ENCODE measurements around the gene GCC2. TPM values are rescaled to one million over a fixed set of nuclear protein-coding genes. Genes with fewer than 3 reads are reported as not detected.
A peak's percentile ranks its signal among the peaks of the same experiment; 100 is the strongest.

GCC2 gene
- total and polyA plus RNA-seq, 2 experiments from 2014 or later = 43.4 to 172 TPM

GRCh38 chr2:108458082-108458481 is 9.1 kb downstream of the GCC2 start (continued):
- TF ChIP-seq ZNF462 (CRISPR knock-in tag; IDR thresholded peaks at IDR 0.05) (no peak), CREB1 (CRISPR knock-in tag; IDR thresholded peaks at IDR 0.05; ENCODE audit: low read depth) (no peak), ETS1 (IDR thresholded peaks at IDR 0.05) (no peak), STAT1 (IDR thresholded peaks at IDR 0.05; ENCODE audit: unreplicated experiment) (no peak), ZNF331 (CRISPR knock-in tag; IDR thresholded peaks at IDR 0.05; ENCODE audit: low read depth) (no peak)

- peaks cover 8% of the 10 kb centered on the region for H4K20me1 ChIP-seq (replicated peaks; ENCODE audit: insufficient read depth)
- H3K4me1 Mint-ChIP-seq = peaks cover 15% of the 10 kb centered on the region; the same call in 2 of the 3 replicates
- no peaks in the 10 kb centered on the region for H3K9me2 ChIP-seq (ENCODE audit: insufficient read depth)
- peaks cover 6% of the 10 kb centered on the region; the same call in 2 of the 3 replicates for H3K9me3 Mint-ChIP-seq
- no peak for ATAC-seq
- no peaks in the 10 kb centered on the region for H3K27me3 ChIP-seq (ENCODE audit: insufficient read depth)
- H3K4me3 ChIP-seq = 0 out of 2 replicates have a peak overlapping the region, but pooled peaks have one; percentile 44
- H3K27ac ChIP-seq (ENCODE audit: low read depth) = no peak overlapping the region
- peak overlapping the region; percentile 26; the same call in 1 of the 3 replicates for H3K4me3 Mint-ChIP-seq
- no peak overlapping the region for H2AFZ ChIP-seq
- peaks cover 19% of the 10 kb centered on the region for H3K36me3 ChIP-seq (ENCODE audit: insufficient read depth)
- H3K27ac Mint-ChIP-seq = no peak overlapping the region
- no peak for DNase-seq (ENCODE audit: low spot score)
- H3K36me3 Mint-ChIP-seq (ENCODE audit: low read depth) = peaks cover 84% of the 10 kb centered on the region
- no peaks in the 10 kb centered on the region for H3K4me1 ChIP-seq (ENCODE audit: insufficient read depth)
- H3K79me2 ChIP-seq (replicated peaks; ENCODE audit: insufficient read depth) = peaks cover 80% of the 10 kb centered on the region
- H3F3A ChIP-seq (replicated peaks; ENCODE audit: low read depth) = no peaks in the 10 kb centered on the region
- peaks cover 2% of the 10 kb centered on the region for H3K27me3 Mint-ChIP-seq (ENCODE audit: insufficient read depth, low read depth, poor library complexity)
- 0 out of 2 replicates have a peak overlapping the region, but pooled peaks have one; percentile 29 for H3K4me2 ChIP-seq
- TF ChIP-seq ZNF331 (CRISPR knock-in tag; IDR thresholded peaks at IDR 0.05; ENCODE audit: low read depth) (no peak), JUNB (IDR thresholded peaks at IDR 0.05; ENCODE audit: unreplicated experiment) (no peak), REST (IDR thresholded peaks at IDR 0.05; ENCODE audit: unreplicated experiment) (no peak), POLR2AphosphoS5 (IDR thresholded peaks at IDR 0.05; ENCODE audit: low read depth) (no peak), ZNF114 (CRISPR knock-in tag; IDR thresholded peaks at IDR 0.05) (no peak), EZH2phosphoT487 (IDR thresholded peaks at IDR 0.05; ENCODE audit: unreplicated experiment) (no peak), STAT1 (IDR thresholded peaks at IDR 0.05; ENCODE audit: unreplicated experiment) (no peak), CREB1 (CRISPR knock-in tag; IDR thresholded peaks at IDR 0.05; ENCODE audit: low read depth) (no peak), NANOG (IDR thresholded peaks at IDR 0.05; ENCODE audit: borderline replicate concordance) (no peak)
Measured at GRCh38 chr2:108459441-108459840, 10.4 kb downstream of the GCC2 start.
